Measurements from ENCODE around the gene PCSK1N. TPM values are rescaled to one million over a fixed set of nuclear protein-coding genes. Genes with fewer than 3 reads are reported as not detected.
"Not testable (repeated sequence)": the region's sequence is repeated elsewhere in the genome, so short reads cannot be mapped to it uniquely, and the experiment has no call there.

PCSK1N gene
- total RNA-seq, 2 donors from 2014 or later, result 3.9 to 9.8 TPM

DNA sequence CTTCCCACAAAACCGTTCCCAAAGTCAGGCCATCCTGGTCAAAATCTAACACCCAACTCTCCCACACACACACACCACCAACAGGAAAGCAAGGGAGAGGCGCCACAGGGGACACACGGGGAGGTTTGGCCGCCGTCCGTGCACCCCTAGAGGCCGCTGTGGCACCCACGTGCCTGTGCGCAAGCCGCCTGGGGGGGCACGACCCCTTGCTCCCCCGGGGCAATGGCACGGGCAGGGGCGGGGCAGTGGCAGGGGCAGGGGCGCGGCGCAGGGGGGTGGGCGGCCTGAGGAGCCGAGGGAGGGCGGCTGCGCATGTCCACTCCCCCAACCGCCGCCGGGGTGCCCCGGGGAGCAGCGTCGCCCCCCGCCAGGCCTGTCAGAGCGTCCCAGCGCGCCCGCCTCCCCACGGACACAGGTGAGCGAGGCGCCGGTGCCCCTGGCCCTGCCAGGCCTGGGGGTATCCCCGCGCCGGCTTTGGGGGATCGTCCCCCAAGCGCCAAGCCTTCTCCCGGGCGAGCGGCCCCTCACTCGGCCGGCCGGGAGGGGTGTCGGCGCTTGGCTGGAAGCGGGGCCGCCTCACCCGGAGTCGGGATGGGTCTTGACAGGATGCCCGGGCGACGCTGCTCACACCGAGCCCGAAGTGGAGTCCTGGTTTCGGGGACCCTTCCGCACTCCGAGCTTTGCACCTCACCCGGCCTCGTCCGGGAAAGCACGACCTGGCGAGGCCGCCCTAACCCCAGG is 9.1 kb downstream of the PCSK1N start, which contains the start of gene ERAS:
ERAS (plus strand) TSS at position 379 of the 741 bp plus-strand sequence. CDS start 2,611 bp downstream, outside the sequence.
- ATAC-seq, result no peak
- intact Hi-C loops (cut with DNase I), result no loop called here
- DNase-seq, result no peak

DNA sequence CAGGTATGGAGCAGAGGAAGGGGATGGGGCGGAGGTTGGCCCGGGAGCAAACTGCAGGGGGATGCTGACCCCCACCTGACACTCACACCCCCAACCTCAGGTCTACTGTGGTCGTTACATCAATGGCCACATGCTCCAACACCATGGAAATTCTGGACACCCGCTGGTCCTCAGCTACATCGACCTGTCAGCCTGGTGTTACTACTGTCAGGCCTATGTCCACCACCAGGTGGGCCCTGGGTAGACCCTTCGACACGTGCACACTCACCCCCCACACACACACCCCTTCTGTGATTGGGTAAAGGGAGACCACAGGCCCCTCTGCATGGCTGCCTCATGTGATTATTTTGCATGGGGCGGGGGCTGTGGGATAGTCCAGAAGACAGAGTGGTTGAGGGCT is 11.3 kb downstream of the PCSK1N start:
- no peak for ATAC-seq
- DNase-seq, result no peak
- intact Hi-C loops (cut with DNase I), result no loop called here

GRCh38 chrX:48823053-48823452 is 12.4 kb downstream of the PCSK1N start:
- ATAC-seq (no peak), DNase-seq (no peak)
- intact Hi-C loops (cut with DNase I), result no loop called here

DNA sequence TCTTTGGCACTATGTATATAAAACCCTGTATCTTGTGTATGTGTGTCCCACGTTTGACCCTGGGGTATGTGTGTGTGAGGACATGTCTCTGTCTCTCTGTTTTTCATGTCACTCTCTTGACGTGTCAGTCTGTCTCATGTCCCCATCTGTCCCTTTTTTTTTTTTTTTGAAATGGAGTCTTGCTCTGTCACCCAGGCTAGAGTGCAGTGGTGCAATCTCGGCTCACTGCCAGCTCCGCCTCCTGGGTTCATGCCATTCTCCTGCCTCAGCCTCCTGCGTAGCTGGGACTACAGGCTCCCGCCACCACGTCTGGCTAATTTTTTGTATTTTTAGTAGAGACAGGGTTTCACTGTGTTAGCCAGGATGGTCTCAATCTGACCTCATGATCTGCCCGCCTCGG is 16.0 kb downstream of the PCSK1N start:
- ATAC-seq; intact Hi-C loops (cut with DNase I); DNase-seq: not testable (repeated sequence)

- DNase-seq (no peak), ATAC-seq (no peak)
- intact Hi-C loops (cut with DNase I), result no loop called here
Measured at GRCh38 chrX:48818866-48819265, 16.5 kb downstream of the PCSK1N start.

DNA sequence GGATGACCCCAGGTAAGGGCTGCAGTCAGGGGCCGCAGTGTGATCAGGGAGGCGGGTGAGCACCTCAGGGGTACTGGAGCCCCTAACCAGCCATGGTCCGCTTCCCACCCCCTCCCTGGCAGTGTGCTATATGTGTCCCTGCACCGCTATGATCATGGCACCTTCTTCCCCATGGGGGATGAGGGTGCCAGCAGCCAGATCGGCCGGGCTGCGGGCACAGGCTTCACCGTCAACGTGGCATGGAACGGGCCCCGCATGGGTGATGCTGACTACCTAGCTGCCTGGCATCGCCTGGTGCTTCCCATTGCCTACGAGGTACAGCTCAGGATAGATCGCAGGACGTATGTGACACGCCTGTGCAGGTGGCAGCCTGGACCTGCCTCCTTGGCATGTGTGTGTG is 17.3 kb downstream of the PCSK1N start:
- intact Hi-C loops (cut with DNase I), result no loop called here
- ATAC-seq (no peak), DNase-seq (no peak)

DNA sequence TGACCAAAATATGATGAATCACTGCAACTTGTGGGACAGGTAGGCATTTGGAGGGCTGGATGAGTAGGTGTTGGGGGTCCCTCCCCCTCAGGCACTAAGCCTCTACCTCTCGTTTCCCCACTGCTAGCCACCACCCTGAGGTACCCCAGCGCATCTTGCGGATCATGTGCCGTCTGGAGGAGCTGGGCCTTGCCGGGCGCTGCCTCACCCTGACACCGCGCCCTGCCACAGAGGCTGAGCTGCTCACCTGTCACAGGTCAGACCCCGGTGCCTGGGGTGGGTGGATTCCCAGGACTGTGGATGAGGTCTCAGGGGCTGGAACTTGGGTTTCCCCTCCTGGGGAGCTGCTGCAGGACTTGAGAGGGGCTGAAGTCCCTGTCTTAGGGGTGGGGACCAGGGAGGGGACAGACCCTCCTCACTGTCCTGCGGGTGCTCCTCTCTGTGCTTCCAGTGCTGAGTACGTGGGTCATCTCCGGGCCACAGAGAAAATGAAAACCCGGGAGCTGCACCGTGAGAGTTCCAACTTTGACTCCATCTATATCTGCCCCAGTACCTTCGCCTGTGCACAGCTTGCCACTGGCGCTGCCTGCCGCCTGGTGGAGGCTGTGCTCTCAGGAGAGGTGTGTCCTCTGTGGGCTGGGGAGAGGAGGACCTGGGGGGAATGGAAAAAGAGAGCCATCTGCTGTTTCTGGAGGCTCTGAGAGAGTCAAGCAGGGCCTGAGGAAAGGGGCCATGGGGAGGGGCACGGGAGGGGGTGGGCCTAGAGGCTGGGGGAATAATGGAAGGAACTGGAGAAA is 19.2 kb downstream of the PCSK1N start:
- intact Hi-C loops (cut with DNase I), result no loop called here
- DNase-seq (no peak), ATAC-seq (no peak)

DNA sequence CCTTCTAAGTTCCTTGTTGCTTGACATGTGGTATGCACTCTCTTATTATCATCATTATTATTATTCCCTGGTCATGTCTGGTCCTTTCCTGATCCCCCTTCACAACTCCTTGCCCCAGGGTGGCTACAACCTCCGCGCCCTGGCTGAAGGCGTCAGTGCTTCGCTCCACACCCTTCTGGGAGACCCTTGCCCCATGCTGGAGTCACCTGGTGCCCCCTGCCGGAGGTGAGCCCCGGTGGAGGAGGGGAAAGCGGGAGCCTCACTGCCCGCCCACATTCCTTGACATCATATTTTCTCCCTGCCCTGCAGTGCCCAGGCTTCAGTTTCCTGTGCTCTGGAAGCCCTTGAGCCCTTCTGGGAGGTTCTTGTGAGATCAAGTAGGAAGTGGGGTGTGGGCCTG is 20.1 kb downstream of the PCSK1N start:
- ATAC-seq, result no peak
- no peak for DNase-seq
- intact Hi-C loops (cut with DNase I), result no loop called here

DNA sequence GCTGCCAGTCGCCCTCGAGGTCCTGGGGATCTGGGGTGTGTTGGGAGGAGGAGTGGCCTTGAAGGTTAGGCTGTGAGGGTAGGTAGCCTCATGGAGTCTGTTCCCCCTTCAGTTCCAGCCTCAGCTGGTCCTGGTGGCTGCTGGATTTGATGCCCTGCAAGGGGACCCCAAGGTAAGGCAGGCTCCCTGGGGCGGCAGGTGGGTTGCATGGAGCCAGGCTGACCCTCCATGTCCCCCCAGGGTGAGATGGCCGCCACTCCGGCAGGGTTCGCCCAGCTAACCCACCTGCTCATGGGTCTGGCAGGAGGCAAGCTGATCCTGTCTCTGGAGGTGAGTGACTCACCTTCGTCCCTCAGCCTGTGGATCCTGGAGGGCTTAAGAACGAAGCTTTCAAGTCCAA is 20.7 kb downstream of the PCSK1N start:
- ATAC-seq (no peak), DNase-seq (no peak)
- intact Hi-C loops (cut with DNase I), result no loop called here

- no peak for ATAC-seq
- no peak for DNase-seq
- intact Hi-C loops (cut with DNase I), result no loop called here
Measured at GRCh38 chrX:48813644-48814043, 21.8 kb downstream of the PCSK1N start.

GRCh38 chrX:48806081-48806480 is 29.3 kb downstream of the PCSK1N start:
- DNase-seq, result no peak
- intact Hi-C loops (cut with DNase I), result no loop called here
- ATAC-seq, result no peak

- no peak for ATAC-seq
- intact Hi-C loops (cut with DNase I), result loop anchor here in 1 of 2 donors (5.0 kb wide), 1 partner anchor 89 kb away; no protein-coding TSS in a partner anchor
Measured at GRCh38 chrX:48802905-48803200, 32.6 kb downstream of the PCSK1N start.

DNA sequence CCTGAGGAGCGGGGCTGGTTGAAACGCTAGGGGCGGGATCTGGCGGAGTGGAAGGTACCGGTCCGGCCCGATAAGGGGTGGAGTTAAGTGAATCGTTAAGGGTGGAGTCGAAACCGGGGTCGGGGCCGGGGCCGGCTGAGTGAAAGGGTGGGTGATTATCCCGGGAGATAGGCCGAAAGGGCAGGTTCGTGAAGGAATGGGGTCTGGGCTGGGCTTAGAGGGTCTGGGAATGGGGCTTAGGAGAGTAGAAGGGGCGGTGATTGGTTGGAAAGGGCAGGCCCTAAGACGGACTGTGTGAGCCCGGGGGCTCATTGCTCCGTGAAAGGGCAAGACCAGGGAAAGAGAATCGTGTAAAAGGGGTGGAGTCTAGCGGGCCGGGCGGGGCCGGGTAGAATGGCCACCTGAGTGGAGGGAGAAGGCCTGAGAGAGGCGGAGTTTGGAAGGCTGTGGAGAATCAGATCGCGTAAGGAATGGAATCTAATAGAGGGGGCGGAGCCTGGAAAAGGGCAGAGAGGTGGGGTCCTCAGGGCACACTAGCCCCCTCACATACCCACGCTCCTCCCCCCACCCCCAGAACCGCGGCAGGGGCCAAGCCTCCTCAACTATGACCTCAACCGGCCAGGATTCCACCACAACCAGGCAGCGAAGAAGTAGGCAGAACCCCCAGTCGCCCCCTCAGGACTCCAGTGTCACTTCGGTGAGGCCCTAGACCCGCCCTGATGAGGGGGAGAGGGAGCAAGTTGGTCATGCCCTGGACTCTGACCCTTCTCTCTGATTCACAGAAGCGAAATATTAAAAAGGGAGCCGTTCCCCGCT is 33.1 kb downstream of the PCSK1N start:
- ATAC-seq (peak; percentile 51 to 74), DNase-seq (peak; percentile 86)
- intact Hi-C loops (cut with DNase I), result loop anchor here in 1 of 2 donors (5.0 kb wide), 1 partner anchor 90 kb away; no protein-coding TSS in a partner anchor

More at GRCh38 chrX:48802905-48803200, 32.6 kb downstream of the PCSK1N start:
- DNase-seq, result no peak

DNA sequence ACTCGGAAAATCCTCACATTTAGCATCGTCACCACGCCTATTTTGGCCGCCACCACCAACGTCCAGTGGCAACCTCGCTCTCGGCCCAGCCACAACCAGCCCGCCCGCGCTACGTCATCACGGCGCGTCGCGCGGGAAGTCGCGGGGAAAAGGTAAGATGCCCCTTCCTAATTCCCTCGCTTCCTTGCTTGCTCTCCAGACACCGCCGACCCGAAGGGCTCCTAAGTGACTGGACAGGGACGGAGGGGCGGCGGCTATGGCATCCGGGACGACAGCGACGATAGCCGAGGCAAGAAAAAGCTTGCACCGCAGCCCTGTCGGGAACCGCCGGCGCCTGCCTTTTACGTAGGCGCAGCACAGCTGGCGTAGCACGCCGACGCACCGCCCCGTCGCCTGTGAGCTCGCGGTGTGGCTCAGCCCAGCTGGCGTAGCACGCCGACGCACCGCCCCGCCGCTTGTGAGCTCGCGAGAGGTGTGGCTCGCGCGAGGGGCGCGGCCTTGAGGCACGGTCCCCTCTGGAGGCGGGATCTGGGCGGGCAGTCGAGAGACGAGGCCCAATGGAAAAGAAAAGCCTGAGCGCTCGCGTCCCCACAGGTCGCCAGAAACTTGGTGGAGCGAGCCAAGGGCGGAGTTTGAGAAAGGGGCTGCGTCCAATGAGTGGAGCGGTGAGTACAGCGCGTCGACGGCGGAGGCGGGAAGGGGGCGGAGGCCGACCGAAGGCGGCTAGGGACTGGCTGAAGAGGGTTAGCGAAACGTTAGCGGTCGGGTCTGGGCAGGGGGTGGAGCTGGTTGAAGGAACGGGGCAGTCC is 33.9 kb downstream of the PCSK1N start, which contains the start of gene HDAC6:
HDAC6 (plus strand) TSS at position 788 of the 809 bp plus-strand sequence. CDS start 626 bp downstream, outside the sequence.
- intact Hi-C loops (cut with DNase I), result loop anchor here in 1 of 2 donors (5.0 kb wide), 1 partner anchor 91 kb away; no protein-coding TSS in a partner anchor
- peak; percentile 97 for DNase-seq
- peak; percentile 95 to 96 for ATAC-seq

- ATAC-seq (no peak), DNase-seq (no peak)
- intact Hi-C loops (cut with DNase I), result loop anchor here in 1 of 2 donors (5.0 kb wide), 1 partner anchor 92 kb away; no protein-coding TSS in a partner anchor
Measured at GRCh38 chrX:48800574-48801279, 34.7 kb downstream of the PCSK1N start.

DNA sequence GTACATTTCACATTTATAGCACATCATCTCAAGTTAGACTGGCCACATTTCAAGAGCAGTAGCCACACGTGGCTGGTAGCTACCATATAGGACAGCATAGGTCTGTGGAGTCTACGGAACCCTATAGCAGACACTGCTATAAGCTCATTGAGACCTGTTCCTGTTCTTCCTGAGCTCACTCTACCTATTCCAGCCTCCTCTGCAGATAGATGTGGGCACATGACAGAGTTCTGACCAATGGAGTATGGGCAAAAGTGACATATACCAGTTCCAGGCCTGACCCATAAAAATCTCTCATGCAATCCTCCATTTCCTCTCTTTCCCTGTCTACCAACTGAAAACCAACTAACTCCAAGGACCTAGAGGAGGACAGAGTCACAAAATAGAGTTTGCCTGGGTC is 37.1 kb downstream of the PCSK1N start:
- intact Hi-C loops (cut with DNase I), result no loop called here
- no peak for DNase-seq
- ATAC-seq, result no peak

DNA sequence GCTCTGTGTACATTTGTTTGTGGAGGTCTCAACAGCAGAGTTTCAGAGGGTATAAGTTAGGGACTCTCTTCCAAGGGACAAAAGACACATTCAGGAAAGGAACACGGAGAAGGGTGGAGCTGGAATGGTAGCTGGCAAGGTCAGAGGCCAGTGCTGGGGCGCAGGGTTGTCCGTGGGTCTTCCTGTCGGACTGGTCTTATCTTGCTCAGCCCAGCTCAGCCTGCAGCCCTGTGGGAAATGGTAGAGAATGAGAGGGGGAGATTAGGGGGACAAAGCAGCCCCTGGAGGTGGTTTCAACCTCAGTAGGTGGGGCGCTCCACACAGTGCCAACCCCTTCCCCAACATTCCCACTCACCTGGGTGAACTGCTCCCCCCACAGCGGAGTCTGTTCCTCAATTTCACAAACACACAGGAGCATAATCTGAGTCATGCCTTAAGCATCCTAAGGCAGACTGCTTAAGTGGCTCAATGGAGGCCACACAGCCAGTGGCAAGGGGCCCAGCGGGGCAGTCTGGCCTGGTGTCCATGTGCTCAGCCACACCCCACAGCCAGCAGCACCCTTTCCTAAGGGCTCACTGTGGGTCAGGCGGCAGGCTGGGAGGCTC is 40.4 kb downstream of the PCSK1N start:
- intact Hi-C loops (cut with DNase I), result no loop called here
- DNase-seq, result no peak

More for the DNA sequence above, 40.4 kb downstream of the PCSK1N start:
- ATAC-seq, result no peak

Data from left cardiac atrium (tissue), 4 donors.